H9 (cell line): Measurements from ENCODE around the gene CAPN9. TPM values are rescaled to one million over a fixed set of nuclear protein-coding genes. Genes with fewer than 3 reads are reported as not detected.
"Not testable (repeated sequence)": the region's sequence is repeated elsewhere in the genome, so short reads cannot be mapped to it uniquely, and the experiment has no call there.

ENCODE experiments used
- DNase-seq: peaks from one replicate; pipeline ENCODE4 v3.0.0-alpha.2; 2017
- H2AFZ ChIP-seq: one replicate; pipeline ENCODE4 v1.6.1; 2013; ENCODE audit warnings: mild to moderate bottlenecking, low read length, control low read depth, moderate library complexity
- H2AK5ac ChIP-seq: 2 replicates; pipeline ENCODE4 v1.6.1; 2013; ENCODE audit warnings: low read length, control low read depth, mixed read lengths; ENCODE audit not compliant: insufficient read length
- H2BK120ac ChIP-seq: one replicate; pipeline ENCODE4 v1.6.1; 2013; ENCODE audit warnings: low read depth, mild to moderate bottlenecking, low read length, control low read depth, inconsistent platforms; ENCODE audit not compliant: poor library complexity, severe bottlenecking
- H2BK12ac ChIP-seq: 2 replicates; pipeline ENCODE4 v1.6.1; 2013; ENCODE audit warnings: low read length, control low read depth, mixed read lengths, low read depth; ENCODE audit not compliant: insufficient read length
- H2BK15ac ChIP-seq: 2 replicates; pipeline ENCODE4 v1.6.1; 2013; ENCODE audit warnings: low read depth, low read length, control low read depth
- H2BK20ac ChIP-seq: one replicate; pipeline ENCODE4 v1.6.1; 2013; ENCODE audit warnings: low read depth, mild to moderate bottlenecking, low read length, control low read depth, inconsistent platforms; ENCODE audit not compliant: poor library complexity, severe bottlenecking
- H2BK5ac ChIP-seq: 2 replicates; pipeline ENCODE4 v1.6.1; 2013; ENCODE audit warnings: low read length, control low read depth, mixed read lengths; ENCODE audit not compliant: insufficient read length
- H3K14ac ChIP-seq: 2 replicates; pipeline ENCODE4 v1.6.1; 2013; ENCODE audit warnings: low read length, control low read depth; ENCODE audit not compliant: insufficient read depth
- H3K18ac ChIP-seq: 2 replicates; pipeline ENCODE4 v1.6.1; 2013; ENCODE audit warnings: low read depth, mild to moderate bottlenecking, mixed read lengths, low read length, control low read depth; ENCODE audit not compliant: insufficient read length
- H3K23ac ChIP-seq: 2 replicates; pipeline ENCODE4 v1.6.1; 2013; ENCODE audit warnings: low read length, control low read depth, mixed read lengths, low read depth; ENCODE audit not compliant: insufficient read length
- H3K23me2 ChIP-seq: 2 replicates; pipeline ENCODE4 v1.6.1; 2013; ENCODE audit warnings: low read depth, mild to moderate bottlenecking, mixed read lengths, low read length, control low read depth; ENCODE audit not compliant: insufficient read length, poor library complexity, severe bottlenecking
- H3K27ac ChIP-seq: 2 replicates; pipeline ENCODE4 v1.5.1; 2013; ENCODE audit warnings: low read length, control low read depth, mixed read lengths, low read depth; ENCODE audit not compliant: insufficient read length
- H3K27me3 ChIP-seq: 2 replicates; pipeline ENCODE4 v1.6.1; 2013; ENCODE audit warnings: low read length, control low read depth, inconsistent platforms; ENCODE audit not compliant: insufficient read depth
- H3K4ac ChIP-seq: 2 replicates; pipeline ENCODE4 v1.6.1; 2013; ENCODE audit warnings: low read depth, mild to moderate bottlenecking, control low read depth, inconsistent platforms, low read length, moderate library complexity
- H3K4me1 ChIP-seq: 2 replicates; pipeline ENCODE4 v1.6.1; 2013; ENCODE audit warnings: low read length, control low read depth, inconsistent platforms; ENCODE audit not compliant: insufficient read depth
- H3K4me2 ChIP-seq: 2 replicates; pipeline ENCODE4 v1.6.1; 2013; ENCODE audit warnings: low read length, control low read depth, mixed read lengths; ENCODE audit not compliant: insufficient read length, insufficient read depth
- H3K56ac ChIP-seq: 2 replicates; pipeline ENCODE4 v1.6.1; 2013; ENCODE audit warnings: low read depth, mild to moderate bottlenecking, mixed read lengths, low read length, control low read depth; ENCODE audit not compliant: insufficient read length
- H3K79me1 ChIP-seq: 2 replicates; pipeline ENCODE4 v1.6.1; 2013; ENCODE audit warnings: low read depth, mild to moderate bottlenecking, moderate library complexity, low read length, control low read depth, inconsistent platforms; ENCODE audit not compliant: insufficient read depth, poor library complexity, severe bottlenecking
- H3K79me2 ChIP-seq: 2 replicates; pipeline ENCODE4 v1.6.1; 2013; ENCODE audit warnings: low read length, control low read depth, inconsistent platforms; ENCODE audit not compliant: insufficient read depth
- H3K9ac ChIP-seq: 2 replicates; pipeline ENCODE4 v1.6.1; 2013; ENCODE audit warnings: low read length, control low read depth, mixed read lengths; ENCODE audit not compliant: insufficient read length; ENCODE audit errors: extremely low read depth
- H3K9me3 ChIP-seq: one replicate; pipeline ENCODE4 v1.6.1; 2013; ENCODE audit warnings: low read depth, low read length, inconsistent platforms; ENCODE audit not compliant: control insufficient read depth
- H3T11ph ChIP-seq: one replicate; pipeline ENCODE4 v1.6.1; 2013; ENCODE audit warnings: mild to moderate bottlenecking, low read length, control low read depth, inconsistent platforms
- H4K20me1 ChIP-seq: one replicate; pipeline ENCODE4 v1.6.1; 2013; ENCODE audit not compliant: control insufficient read depth, insufficient read length, insufficient read depth
- H4K5ac ChIP-seq: 2 replicates; pipeline ENCODE4 v1.6.1; 2013; ENCODE audit warnings: low read depth, mild to moderate bottlenecking, mixed read lengths, low read length, control low read depth; ENCODE audit not compliant: insufficient read length
- H4K8ac ChIP-seq: replicated peaks from 2 replicates; pipeline ENCODE4 v1.6.1; 2013; ENCODE audit warnings: low read length, control low read depth, mixed read lengths, low read depth; ENCODE audit not compliant: insufficient read length
- H4K91ac ChIP-seq: 2 replicates; pipeline ENCODE4 v1.6.1; 2013; ENCODE audit warnings: low read depth, mild to moderate bottlenecking, moderate library complexity, mixed read lengths, low read length, control low read depth; ENCODE audit not compliant: insufficient read length
- H3K27ac Mint-ChIP-seq, 3 experiments: 2 replicates in 2 of 3; 3 replicates in 1 of 3; pipeline ENCODE4 v1.8.0; 2020 to 2021; ENCODE audit warnings: mixed read lengths in 3 of 3, mild to moderate bottlenecking in 1 of 3, moderate library complexity in 1 of 3
- H3K27me3 Mint-ChIP-seq: 2 replicates; pipeline ENCODE4 v1.8.0; 2021; ENCODE audit warnings: low read depth, mild to moderate bottlenecking, moderate library complexity, mixed read lengths
- H3K36me3 Mint-ChIP-seq, 3 experiments: 2 replicates in 2 of 3; 3 replicates in 1 of 3; pipeline ENCODE4 v1.8.0; 2020 to 2021; ENCODE audit warnings: low read depth in 3 of 3, mixed read lengths in 3 of 3; ENCODE audit not compliant: insufficient read depth in 1 of 3
- H3K4me1 Mint-ChIP-seq, 2 experiments: 2 replicates each; pipeline ENCODE4 v1.8.0; 2020; ENCODE audit warnings: mixed read lengths in 2 of 2
- H3K4me3 Mint-ChIP-seq, 2 experiments: 2 replicates in 1 of 2; 3 replicates in 1 of 2; pipeline ENCODE4 v1.8.0; 2020 to 2021; ENCODE audit warnings: mild to moderate bottlenecking in 2 of 2, mixed read lengths in 2 of 2, moderate library complexity in 1 of 2
- H3K9me3 Mint-ChIP-seq, 2 experiments: 2 replicates in 1 of 2; 3 replicates in 1 of 2; pipeline ENCODE4 v1.8.0; 2020; ENCODE audit warnings: mild to moderate bottlenecking in 2 of 2, mixed read lengths in 2 of 2, moderate library complexity in 1 of 2
- CTCF ChIP-seq: fragments of 200-600 bp; sonication (generic); conservative IDR thresholded peaks from 3 replicates; pipeline ENCODE4 v1.8.0; 2021; ENCODE audit warnings: antibody characterized with exemption, mild to moderate bottlenecking
- WGBS: extraction: QIAGEN DNeasy Blood & Tissue Kit; methylation state at CpG from one replicate; pipeline ENCODE4 v1.1.7; 2013; ENCODE audit warnings: missing lambda C conversion rate, low lambda C conversion rate, mixed read lengths; ENCODE audit not compliant: insufficient read length; ENCODE audit errors: extremely low coverage; 5-methylcytosine and 5-hydroxymethylcytosine counted together
- total RNA-seq: library from RNA; stranded (reverse); gene quantifications from 2 replicates; pipeline ENCODE4 v1.2.1, GENCODE V29; 2021

The CAPN9 gene
- total RNA-seq, 1 experiment from 2014 or later = 0.22 TPM

GRCh38 chr1:230698130-230698529 lies 49.1 kb upstream of the CAPN9 start:
- Histone ChIP-seq H3K27me3 (no peaks in the 10 kb centered on the region), H4K8ac (no peak overlapping the region), H2BK20ac (no peak overlapping the region), H2AFZ (no peak overlapping the region), H3K79me2 (no peaks in the 10 kb centered on the region), H3K4me1 (no peaks in the 10 kb centered on the region), H4K20me1 (no peaks in the 10 kb centered on the region), H2BK15ac (no peak overlapping the region), H3K23ac (no peak overlapping the region), H2BK5ac (no peak overlapping the region), H3K14ac (no peak overlapping the region), H2BK120ac (no peak overlapping the region), H3K27ac (no peak overlapping the region), H3K4me2 (no peak overlapping the region), H3K18ac (no peak overlapping the region), H2BK12ac (no peak overlapping the region), H3K56ac (no peak overlapping the region), H3K9me3 (no peaks in the 10 kb centered on the region), H3K9ac (no peak overlapping the region), H3K23me2 (no peaks in the 10 kb centered on the region), H3T11ph (no peak overlapping the region), H4K5ac (no peak overlapping the region), H3K4ac (no peak overlapping the region), H3K79me1 (no peaks in the 10 kb centered on the region), H4K91ac (no peak overlapping the region), H2AK5ac (no peak overlapping the region)
- Mint-ChIP-seq H3K4me1 (peaks cover 8 to 18% of the 10 kb centered on the region in 2 experiments), H3K27ac (no peak overlapping the region), H3K36me3 (peaks cover 5 to 9% (median 7%) of the 10 kb centered on the region in 3 experiments; a peak in 5 of 7 replicates), H3K9me3 (no peaks in the 10 kb centered on the region), H3K27me3 (peaks cover 18% of the 10 kb centered on the region), H3K4me3 (no peak overlapping the region)
- no CpG with 5 or more reads among the region's 14 CpGs for WGBS
- peak; percentile 63 for DNase-seq
- TF ChIP-seq CTCF = peak; percentile 59

- peaks cover 21% of the 10 kb centered on the region for H3K27me3 Mint-ChIP-seq
- not testable (repeated sequence) for H3K27ac ChIP-seq, H3K56ac ChIP-seq, H3K79me2 ChIP-seq, DNase-seq, H2AK5ac ChIP-seq, H2BK5ac ChIP-seq, H3K4ac ChIP-seq, H3K18ac ChIP-seq, H2BK20ac ChIP-seq, H4K91ac ChIP-seq, H3T11ph ChIP-seq, H3K27me3 ChIP-seq, H3K9me3 Mint-ChIP-seq, H2AFZ ChIP-seq, H3K9me3 ChIP-seq, H4K5ac ChIP-seq, H3K4me1 ChIP-seq, H2BK120ac ChIP-seq, H3K23ac ChIP-seq, H3K27ac Mint-ChIP-seq, H3K4me2 ChIP-seq, H3K9ac ChIP-seq, H3K4me3 Mint-ChIP-seq, H2BK15ac ChIP-seq, H4K8ac ChIP-seq, H2BK12ac ChIP-seq, H3K23me2 ChIP-seq, H4K20me1 ChIP-seq, H3K79me1 ChIP-seq, H3K36me3 Mint-ChIP-seq, H3K14ac ChIP-seq
- H3K4me1 Mint-ChIP-seq = peaks cover 8 to 18% of the 10 kb centered on the region in 2 experiments
Measured at GRCh38 chr1:230698964-230699363, 48.2 kb upstream of the CAPN9 start.
